HEK293 (cell line): ENCODE results near the gene KCNH5.

Source experiments
- CTCF ChIA-PET: fragments of 350-600 bp; formaldehyde crosslinking; extraction: SDS; loops from one replicate; lab custom pipeline; 2021; ENCODE audit warnings: antibody characterized with exemption; lab: Yijun Ruan, JAX
- POLR2A ChIA-PET: fragments of 300-600 bp; formaldehyde crosslinking; extraction: SDS; loops from one replicate; lab custom pipeline; 2020; ENCODE audit warnings: antibody characterized with exemption, inconsistent platforms; lab: Yijun Ruan, JAX
- H3K27ac ChIP-seq: fragments of 200-500 bp; sonication (Bioruptor generic); 2 replicates; pipeline ENCODE4 v1.5.1; 2014; ENCODE audit warnings: low read depth, low read length, control low read depth, inconsistent platforms; ENCODE audit errors: extremely low read depth
- H3K36me3 ChIP-seq, 2 experiments: fragments of 200-500 bp in 1 of 2; sonication (Bioruptor generic) in 1 of 2; 1 replicate in 1 of 2; 2 replicates in 1 of 2; pipeline ENCODE4 v1.5.1; 2014 to 2017; ENCODE audit warnings: inconsistent platforms in 2 of 2, low read length in 2 of 2; ENCODE audit not compliant: control insufficient read depth in 2 of 2, insufficient read depth in 1 of 2
- H3K4me1 ChIP-seq: fragments of 200-500 bp; sonication (Bioruptor generic); 2 replicates; pipeline ENCODE4 v1.5.1; 2014; ENCODE audit warnings: mild to moderate bottlenecking, low read length, inconsistent platforms; ENCODE audit not compliant: control insufficient read depth, insufficient read depth
- H3K4me3 ChIP-seq: 2 replicates; pipeline ENCODE4 v1.5.1; 2011; ENCODE audit warnings: low read depth, mild to moderate bottlenecking, control low read depth, low read length, moderate library complexity
- H3K9me3 ChIP-seq: fragments of 200-500 bp; sonication (Bioruptor generic); 2 replicates; pipeline ENCODE4 v1.5.1; 2014; ENCODE audit warnings: low read depth, low read length, inconsistent platforms; ENCODE audit not compliant: control insufficient read depth, insufficient read depth
- GLIS2 ChIP-seq: fragments of 450-650 bp; formaldehyde crosslinking; IDR thresholded peaks from 2 replicates; pipeline ENCODE4 v1.5.1; 2016; ENCODE audit warnings: missing biosample characterization, missing genetic modification characterization
- ZBTB1 ChIP-seq: fragments of 450-650 bp; formaldehyde crosslinking; IDR thresholded peaks from 2 replicates; pipeline ENCODE4 v1.5.1; 2016; ENCODE audit warnings: missing biosample characterization, missing genetic modification characterization
- ZFP37 ChIP-seq: fragments of 450-650 bp; formaldehyde crosslinking; IDR thresholded peaks from 2 replicates; pipeline ENCODE4 v1.5.1; 2016; ENCODE audit warnings: missing biosample characterization, missing genetic modification characterization
- ZIC2 ChIP-seq: fragments of 450-650 bp; formaldehyde crosslinking; IDR thresholded peaks from 2 replicates; pipeline ENCODE4 v1.5.1; 2016; ENCODE audit warnings: missing biosample characterization, missing genetic modification characterization
- ZNF146 ChIP-seq: fragments of 450-650 bp; formaldehyde crosslinking; IDR thresholded peaks from 2 replicates; pipeline ENCODE4 v1.5.1; 2016; ENCODE audit warnings: missing biosample characterization, missing genetic modification characterization
- ZNF211 ChIP-seq: fragments of 450-650 bp; formaldehyde crosslinking; IDR thresholded peaks from 2 replicates; pipeline ENCODE4 v1.5.1; 2016; ENCODE audit warnings: low read depth, missing biosample characterization, missing genetic modification characterization
- ZNF274 ChIP-seq, 2 experiments: fragments of 200-500 bp in 1 of 2; fragments of 450-650 bp in 1 of 2; sonication (Bioruptor generic) in 1 of 2; formaldehyde crosslinking in 1 of 2; IDR thresholded peaks; 2 replicates each; pipeline versions ENCODE4 v1.5.1 to v1.6.1; 2014 to 2016; ENCODE audit warnings: borderline replicate concordance in 1 of 2, inconsistent platforms in 1 of 2, low read length in 1 of 2, missing biosample characterization in 1 of 2, missing genetic modification characterization in 1 of 2
- ZNF341 ChIP-seq: fragments of 450-650 bp; formaldehyde crosslinking; IDR thresholded peaks from 2 replicates; pipeline ENCODE4; 2016; ENCODE audit warnings: low read depth, missing biosample characterization, missing genetic modification characterization
- ZNF391 ChIP-seq: fragments of 450-650 bp; formaldehyde crosslinking; IDR thresholded peaks from 2 replicates; pipeline ENCODE4 v1.5.1; 2016; ENCODE audit warnings: low read depth, missing biosample characterization, missing genetic modification characterization, borderline replicate concordance
- ZNF423 ChIP-seq: fragments of 450-650 bp; formaldehyde crosslinking; IDR thresholded peaks from 2 replicates; pipeline ENCODE4 v1.5.1; 2016; ENCODE audit warnings: missing biosample characterization, missing genetic modification characterization
- ZNF510 ChIP-seq: fragments of 450-650 bp; formaldehyde crosslinking; IDR thresholded peaks from 2 replicates; pipeline ENCODE4 v1.5.1; 2018; ENCODE audit warnings: mild to moderate bottlenecking, missing genetic modification characterization, missing biosample characterization; ENCODE audit not compliant: insufficient replicate concordance
- ZNF558 ChIP-seq: fragments of 450-650 bp; formaldehyde crosslinking; IDR thresholded peaks from 2 replicates; pipeline ENCODE4 v1.5.1; 2016; ENCODE audit warnings: missing biosample characterization, missing genetic modification characterization
- ZNF623 ChIP-seq: fragments of 450-650 bp; formaldehyde crosslinking; IDR thresholded peaks from 2 replicates; pipeline ENCODE4 v1.5.1; 2016; ENCODE audit warnings: missing biosample characterization, missing genetic modification characterization
- ZNF658 ChIP-seq: fragments of 450-650 bp; formaldehyde crosslinking; IDR thresholded peaks from 2 replicates; pipeline ENCODE4; 2016; ENCODE audit warnings: missing biosample characterization, missing genetic modification characterization
- ZNF785 ChIP-seq: fragments of 450-650 bp; formaldehyde crosslinking; IDR thresholded peaks from 2 replicates; pipeline ENCODE4 v1.5.1; 2016; ENCODE audit warnings: missing biosample characterization, missing genetic modification characterization
- ZSCAN23 ChIP-seq: fragments of 450-650 bp; formaldehyde crosslinking; IDR thresholded peaks from 2 replicates; pipeline ENCODE4 v1.5.1; 2016; ENCODE audit warnings: missing biosample characterization, missing genetic modification characterization
- ZSCAN5A ChIP-seq: fragments of 450-650 bp; formaldehyde crosslinking; IDR thresholded peaks from 2 replicates; pipeline ENCODE4 v1.5.1; 2016; ENCODE audit warnings: missing biosample characterization, missing genetic modification characterization
- TF ChIP-seq, protein P1 (sequence below): fragments of 450-650 bp; formaldehyde crosslinking; IDR thresholded peaks from 2 replicates; pipeline ENCODE4 v1.5.1; 2016; ENCODE audit warnings: missing biosample characterization, missing genetic modification characterization
- TF ChIP-seq, protein P2 (sequence below): fragments of 450-650 bp; formaldehyde crosslinking; IDR thresholded peaks from 2 replicates; pipeline ENCODE4 v1.5.1; 2016; ENCODE audit warnings: missing biosample characterization, missing genetic modification characterization, borderline replicate concordance
- TF ChIP-seq, protein P3 (sequence below): fragments of 450-650 bp; formaldehyde crosslinking; IDR thresholded peaks from 2 replicates; pipeline ENCODE4 v1.5.1; 2017; ENCODE audit warnings: missing biosample characterization, missing genetic modification characterization

Gene KCNH5

DNA sequence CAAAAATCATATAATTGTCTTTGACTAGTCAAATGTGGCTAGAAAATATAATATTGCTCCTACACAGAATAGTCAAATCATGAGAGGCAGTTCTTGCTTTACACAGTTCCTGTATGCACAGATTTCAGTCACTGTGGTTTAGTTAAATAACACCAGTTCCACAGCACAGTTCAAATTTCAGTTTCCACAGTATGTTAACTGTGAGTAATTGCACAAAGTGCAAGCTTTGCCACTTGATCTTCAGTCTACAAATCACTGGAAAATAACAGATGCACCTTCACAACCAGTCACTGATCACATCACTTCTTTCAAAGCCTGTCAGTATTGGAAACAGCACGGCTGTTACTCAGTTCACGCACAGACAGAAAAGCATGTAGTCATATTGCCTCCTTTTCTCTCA, 38.7 kb downstream of the KCNH5 start (continued):
- TF ChIP-seq ZNF423 (no peak), ZNF341 (tag by site-specific recombination) (no peak), ZBTB1 (no peak), ZIC2 (tag by site-specific recombination) (no peak), ZNF623 (tag by site-specific recombination) (no peak), ZFP37 (tag by site-specific recombination) (no peak)
- TF ChIP-seq, protein P1, sequence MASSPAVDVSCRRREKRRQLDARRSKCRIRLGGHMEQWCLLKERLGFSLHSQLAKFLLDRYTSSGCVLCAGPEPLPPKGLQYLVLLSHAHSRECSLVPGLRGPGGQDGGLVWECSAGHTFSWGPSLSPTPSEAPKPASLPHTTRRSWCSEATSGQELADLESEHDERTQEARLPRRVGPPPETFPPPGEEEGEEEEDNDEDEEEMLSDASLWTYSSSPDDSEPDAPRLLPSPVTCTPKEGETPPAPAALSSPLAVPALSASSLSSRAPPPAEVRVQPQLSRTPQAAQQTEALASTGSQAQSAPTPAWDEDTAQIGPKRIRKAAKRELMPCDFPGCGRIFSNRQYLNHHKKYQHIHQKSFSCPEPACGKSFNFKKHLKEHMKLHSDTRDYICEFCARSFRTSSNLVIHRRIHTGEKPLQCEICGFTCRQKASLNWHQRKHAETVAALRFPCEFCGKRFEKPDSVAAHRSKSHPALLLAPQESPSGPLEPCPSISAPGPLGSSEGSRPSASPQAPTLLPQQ (tag by site-specific recombination), result no peak

DNA sequence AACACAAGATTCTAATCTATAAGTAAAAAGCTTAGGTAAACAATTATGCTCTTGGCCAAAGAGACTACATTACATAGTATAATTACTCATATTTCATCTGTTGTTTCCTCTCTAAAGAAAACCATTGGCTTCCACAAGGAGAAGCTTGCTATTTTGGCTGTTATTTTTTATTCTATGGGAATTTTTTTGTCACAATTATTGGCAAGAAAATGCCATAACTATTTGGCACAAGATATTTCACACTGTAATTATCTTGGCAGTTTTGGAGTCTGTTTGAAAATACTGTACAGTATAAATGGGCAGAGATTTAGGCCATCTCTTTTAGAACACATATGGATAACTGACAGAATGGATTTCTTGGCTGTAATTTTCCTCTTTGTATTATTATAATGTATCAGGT, 51.2 kb downstream of the KCNH5 start:
- no peaks in the 10 kb centered on the region for H3K36me3 ChIP-seq
- H3K9me3 ChIP-seq, result no peaks in the 10 kb centered on the region
- TF ChIP-seq ZSCAN5A (tag by site-specific recombination) (no peak), ZNF658 (no peak), ZNF146 (tag by site-specific recombination) (no peak), ZNF274 (IDR thresholded peaks at IDR 0.05; ENCODE audit: low read length) (no peak), ZNF274 (tag by site-specific recombination; IDR thresholded peaks at IDR 0.05; ENCODE audit: borderline replicate concordance) (no peak), ZNF391 (tag by site-specific recombination) (no peak), GLIS2 (tag by site-specific recombination) (no peak), ZSCAN23 (tag by site-specific recombination) (no peak), ZNF510 (no peak), ZNF558 (no peak), ZNF785 (tag by site-specific recombination) (no peak), ZNF211 (tag by site-specific recombination) (no peak)
- TF ChIP-seq, protein P2, sequence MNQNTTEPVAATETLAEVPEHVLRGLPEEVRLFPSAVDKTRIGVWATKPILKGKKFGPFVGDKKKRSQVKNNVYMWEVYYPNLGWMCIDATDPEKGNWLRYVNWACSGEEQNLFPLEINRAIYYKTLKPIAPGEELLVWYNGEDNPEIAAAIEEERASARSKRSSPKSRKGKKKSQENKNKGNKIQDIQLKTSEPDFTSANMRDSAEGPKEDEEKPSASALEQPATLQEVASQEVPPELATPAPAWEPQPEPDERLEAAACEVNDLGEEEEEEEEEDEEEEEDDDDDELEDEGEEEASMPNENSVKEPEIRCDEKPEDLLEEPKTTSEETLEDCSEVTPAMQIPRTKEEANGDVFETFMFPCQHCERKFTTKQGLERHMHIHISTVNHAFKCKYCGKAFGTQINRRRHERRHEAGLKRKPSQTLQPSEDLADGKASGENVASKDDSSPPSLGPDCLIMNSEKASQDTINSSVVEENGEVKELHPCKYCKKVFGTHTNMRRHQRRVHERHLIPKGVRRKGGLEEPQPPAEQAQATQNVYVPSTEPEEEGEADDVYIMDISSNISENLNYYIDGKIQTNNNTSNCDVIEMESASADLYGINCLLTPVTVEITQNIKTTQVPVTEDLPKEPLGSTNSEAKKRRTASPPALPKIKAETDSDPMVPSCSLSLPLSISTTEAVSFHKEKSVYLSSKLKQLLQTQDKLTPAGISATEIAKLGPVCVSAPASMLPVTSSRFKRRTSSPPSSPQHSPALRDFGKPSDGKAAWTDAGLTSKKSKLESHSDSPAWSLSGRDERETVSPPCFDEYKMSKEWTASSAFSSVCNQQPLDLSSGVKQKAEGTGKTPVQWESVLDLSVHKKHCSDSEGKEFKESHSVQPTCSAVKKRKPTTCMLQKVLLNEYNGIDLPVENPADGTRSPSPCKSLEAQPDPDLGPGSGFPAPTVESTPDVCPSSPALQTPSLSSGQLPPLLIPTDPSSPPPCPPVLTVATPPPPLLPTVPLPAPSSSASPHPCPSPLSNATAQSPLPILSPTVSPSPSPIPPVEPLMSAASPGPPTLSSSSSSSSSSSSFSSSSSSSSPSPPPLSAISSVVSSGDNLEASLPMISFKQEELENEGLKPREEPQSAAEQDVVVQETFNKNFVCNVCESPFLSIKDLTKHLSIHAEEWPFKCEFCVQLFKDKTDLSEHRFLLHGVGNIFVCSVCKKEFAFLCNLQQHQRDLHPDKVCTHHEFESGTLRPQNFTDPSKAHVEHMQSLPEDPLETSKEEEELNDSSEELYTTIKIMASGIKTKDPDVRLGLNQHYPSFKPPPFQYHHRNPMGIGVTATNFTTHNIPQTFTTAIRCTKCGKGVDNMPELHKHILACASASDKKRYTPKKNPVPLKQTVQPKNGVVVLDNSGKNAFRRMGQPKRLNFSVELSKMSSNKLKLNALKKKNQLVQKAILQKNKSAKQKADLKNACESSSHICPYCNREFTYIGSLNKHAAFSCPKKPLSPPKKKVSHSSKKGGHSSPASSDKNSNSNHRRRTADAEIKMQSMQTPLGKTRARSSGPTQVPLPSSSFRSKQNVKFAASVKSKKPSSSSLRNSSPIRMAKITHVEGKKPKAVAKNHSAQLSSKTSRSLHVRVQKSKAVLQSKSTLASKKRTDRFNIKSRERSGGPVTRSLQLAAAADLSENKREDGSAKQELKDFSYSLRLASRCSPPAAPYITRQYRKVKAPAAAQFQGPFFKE (tag by site-specific recombination), result no peak
- TF ChIP-seq, protein P3, sequence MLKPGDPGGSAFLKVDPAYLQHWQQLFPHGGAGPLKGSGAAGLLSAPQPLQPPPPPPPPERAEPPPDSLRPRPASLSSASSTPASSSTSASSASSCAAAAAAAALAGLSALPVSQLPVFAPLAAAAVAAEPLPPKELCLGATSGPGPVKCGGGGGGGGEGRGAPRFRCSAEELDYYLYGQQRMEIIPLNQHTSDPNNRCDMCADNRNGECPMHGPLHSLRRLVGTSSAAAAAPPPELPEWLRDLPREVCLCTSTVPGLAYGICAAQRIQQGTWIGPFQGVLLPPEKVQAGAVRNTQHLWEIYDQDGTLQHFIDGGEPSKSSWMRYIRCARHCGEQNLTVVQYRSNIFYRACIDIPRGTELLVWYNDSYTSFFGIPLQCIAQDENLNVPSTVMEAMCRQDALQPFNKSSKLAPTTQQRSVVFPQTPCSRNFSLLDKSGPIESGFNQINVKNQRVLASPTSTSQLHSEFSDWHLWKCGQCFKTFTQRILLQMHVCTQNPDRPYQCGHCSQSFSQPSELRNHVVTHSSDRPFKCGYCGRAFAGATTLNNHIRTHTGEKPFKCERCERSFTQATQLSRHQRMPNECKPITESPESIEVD, result no peak
- CTCF ChIA-PET, result no interaction called here
- POLR2A ChIA-PET, result no interaction called here
- no peaks in the 10 kb centered on the region for H3K4me1 ChIP-seq
- no peak overlapping the region for H3K27ac ChIP-seq
- H3K4me3 ChIP-seq, result no peak overlapping the region
